Fibroblast of pulmonary artery (primary cell): ENCODE results near the gene RNASE2.

Source experiments
- DNase-seq: peaks from one replicate; pipeline ENCODE4 v3.0.0-alpha.2; 2010; ENCODE audit warnings: low read depth
- H3K4me3 ChIP-seq: replicated peaks from 2 replicates; pipeline ENCODE4 v1.5.1; 2011; ENCODE audit warnings: low read depth, mild to moderate bottlenecking, control low read depth, low read length, moderate library complexity
- CTCF ChIP-seq: IDR thresholded peaks from 2 replicates; pipeline ENCODE4 v1.5.1; 2011; ENCODE audit warnings: mild to moderate bottlenecking, control low read depth, low read length, inconsistent platforms; ENCODE audit errors: missing control alignments

Gene RNASE2

GRCh38 chr14:20999591-20999990, 44.3 kb downstream of the RNASE2 start:
- DNase-seq = no peak
- no peak overlapping the region for H3K4me3 ChIP-seq
- no peak for TF ChIP-seq CTCF

- no peak for TF ChIP-seq CTCF
- no peak overlapping the region for H3K4me3 ChIP-seq
- DNase-seq = no peak
Observed at GRCh38 chr14:21001218-21001617, 45.9 kb downstream of the RNASE2 start.

GRCh38 chr14:21003788-21004346, 48.6 kb downstream of the RNASE2 start:
- no peak overlapping the region for H3K4me3 ChIP-seq
- no peak for DNase-seq
- TF ChIP-seq CTCF = no peak
